NCI-H460 (cell line): ENCODE data around the gene LAMA4. TPM values are rescaled to one million over a fixed set of nuclear protein-coding genes. Genes with fewer than 3 reads are reported as not detected.
"Not testable (repeated sequence)": the region's sequence is repeated elsewhere in the genome, so short reads cannot be mapped to it uniquely, and the experiment has no call there.

Source experiments
- DNase-seq: peaks from one replicate; pipeline ENCODE4 v3.0.0-alpha.2; 2016; ENCODE audit warnings: low read depth; ENCODE audit errors: extremely low read depth
- total RNA-seq: library from RNA; depleted of rRNA; stranded (reverse); fragments of >200 nt; shearing (Covaris generic); gene quantifications from 2 replicates; pipeline ENCODE4 v1.2.3, GENCODE V29; 2014

Gene LAMA4
- total RNA-seq, 1 experiment from 2014 or later: not detected

DNA sequence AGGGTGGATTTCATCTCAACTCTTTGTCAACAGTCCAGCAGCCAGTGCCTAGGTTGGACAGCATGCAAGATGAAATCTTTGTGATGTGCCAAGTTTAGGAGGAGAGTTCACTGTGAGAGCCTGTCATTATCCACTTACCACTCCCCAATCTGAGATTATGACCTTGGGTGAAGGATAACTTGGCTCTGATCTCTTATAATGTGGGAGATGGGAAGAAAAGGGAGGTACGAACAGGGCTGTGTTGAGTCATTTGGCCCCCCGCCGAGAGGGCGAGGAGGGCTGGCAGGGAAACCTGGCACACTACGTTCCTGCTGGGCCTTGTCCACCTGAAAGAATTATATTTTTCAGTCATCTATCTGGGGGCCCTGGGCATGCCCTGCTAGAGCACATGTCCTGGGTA is 35.8 kb downstream of the LAMA4 start:
- no peak for DNase-seq

DNA sequence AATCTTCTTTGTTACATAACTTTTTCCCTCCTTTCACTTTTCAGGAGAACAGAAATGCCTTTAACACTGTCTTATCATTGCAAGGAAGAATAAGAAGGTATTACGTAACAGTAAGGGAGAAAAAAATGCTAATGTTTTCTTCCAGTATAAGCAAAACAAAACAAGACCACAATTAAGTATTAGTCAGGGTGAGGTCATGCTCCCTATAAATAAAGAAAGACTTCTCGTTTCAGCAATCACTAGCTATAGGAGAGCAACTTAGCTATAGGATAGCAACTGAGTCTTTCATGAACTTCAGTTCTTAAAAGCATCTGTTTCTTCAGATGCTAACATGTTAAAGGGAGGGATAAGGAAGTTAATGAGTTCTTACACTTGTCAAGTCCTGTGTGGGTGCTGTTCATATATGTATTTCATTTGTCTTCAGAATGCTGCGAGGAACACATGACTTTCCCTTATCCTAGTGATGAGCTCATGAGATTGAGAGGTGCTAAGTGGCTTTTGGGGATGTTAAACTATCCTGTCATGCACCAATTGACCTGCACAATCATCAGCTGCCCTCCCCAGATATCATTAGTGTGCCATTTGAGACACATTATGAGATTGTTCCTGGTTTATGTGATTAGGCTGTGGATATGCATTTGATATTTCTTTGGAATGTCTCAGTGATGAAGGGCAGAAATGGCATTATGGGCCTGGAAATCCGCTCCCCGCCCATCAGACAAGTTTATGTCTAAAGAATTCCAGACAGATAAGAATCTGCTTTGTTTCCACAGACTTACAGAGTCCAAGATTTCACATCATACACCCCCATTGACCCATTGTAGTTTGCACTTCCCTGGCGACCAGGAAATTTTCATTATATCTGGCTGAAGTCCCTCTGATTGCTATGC is 37.5 kb downstream of the LAMA4 start:
- DNase-seq: peak; percentile 22

DNA sequence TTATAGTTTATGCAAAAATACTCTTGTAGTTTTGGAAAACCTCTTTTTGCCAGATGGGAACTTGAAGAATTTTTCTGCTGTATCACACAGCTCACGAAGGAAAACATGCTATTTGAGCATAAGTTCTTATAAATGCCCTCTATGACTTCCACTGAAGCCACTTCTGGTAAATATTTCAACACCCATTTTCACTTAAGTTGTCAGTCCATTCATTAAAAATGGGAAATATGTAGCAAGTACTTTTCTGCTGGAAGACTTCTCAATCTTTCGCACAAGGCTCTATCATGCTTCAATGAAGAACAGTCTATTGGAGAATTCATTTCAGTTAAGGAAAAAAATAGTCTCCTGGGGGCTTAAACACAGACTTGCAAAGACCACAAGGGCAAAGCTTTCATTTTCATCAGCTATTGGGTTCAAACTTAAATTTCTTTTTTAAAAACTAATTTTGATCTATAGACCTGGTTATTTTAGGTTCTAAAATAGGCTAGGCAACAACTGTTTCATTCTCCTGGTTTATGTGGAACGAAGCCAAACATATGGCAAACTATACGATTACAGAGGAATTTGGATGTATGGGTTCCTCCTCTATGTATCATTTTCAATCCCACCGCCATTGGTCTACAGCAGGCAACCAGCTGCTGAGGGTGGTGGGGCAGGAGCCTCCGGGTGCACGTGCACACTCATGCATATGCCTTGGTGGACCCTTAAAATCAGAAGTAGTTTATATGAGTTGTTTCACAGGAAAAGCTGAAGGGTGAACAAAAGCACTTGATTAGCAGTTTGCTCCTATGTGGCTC is 38.7 kb downstream of the LAMA4 start:
- DNase-seq: no peak

DNA sequence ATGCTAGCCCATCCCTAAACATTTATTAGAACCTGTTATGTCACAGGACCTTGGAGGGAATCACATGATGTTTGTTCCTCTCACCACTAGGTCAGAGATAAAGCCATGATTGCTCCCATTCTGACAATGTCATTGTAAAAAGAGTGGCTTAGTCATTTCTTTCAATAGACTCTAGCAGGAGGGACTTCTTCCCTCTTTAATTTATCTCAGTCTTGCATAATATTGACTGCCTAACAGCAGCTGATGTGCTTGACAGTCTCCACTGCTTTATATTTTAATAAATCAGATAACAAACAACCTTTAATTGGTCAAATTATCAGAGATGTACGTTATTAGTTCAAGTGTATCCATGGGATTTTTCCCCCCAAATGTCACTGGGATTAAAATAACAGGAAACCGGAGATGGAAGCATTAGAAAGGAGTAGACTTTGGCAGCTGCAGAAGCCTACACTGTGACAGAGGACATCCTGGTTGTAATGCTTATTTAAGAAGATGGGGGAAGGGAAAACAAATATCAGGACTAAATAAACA is 39.6 kb downstream of the LAMA4 start:
- DNase-seq: peak; percentile 14

DNA sequence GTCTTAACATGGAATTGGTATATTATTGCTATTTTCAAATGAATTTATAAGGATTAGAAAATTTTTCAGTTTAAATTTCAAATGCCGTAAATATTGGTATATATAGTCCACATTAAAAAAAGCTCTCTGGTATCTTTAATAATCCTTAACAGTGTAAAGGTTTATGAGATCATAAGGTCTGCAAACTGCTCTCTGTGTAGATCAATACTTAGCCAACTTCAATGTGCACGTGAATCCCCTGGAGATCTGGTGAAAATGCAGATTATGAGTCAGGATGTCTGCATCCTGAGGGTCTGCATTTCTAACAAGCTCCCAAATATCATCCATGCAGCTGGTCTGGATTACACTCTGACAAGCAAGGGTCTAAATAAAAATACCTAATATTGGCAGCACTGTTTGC is 43.5 kb downstream of the LAMA4 start:
- no peak for DNase-seq

DNA sequence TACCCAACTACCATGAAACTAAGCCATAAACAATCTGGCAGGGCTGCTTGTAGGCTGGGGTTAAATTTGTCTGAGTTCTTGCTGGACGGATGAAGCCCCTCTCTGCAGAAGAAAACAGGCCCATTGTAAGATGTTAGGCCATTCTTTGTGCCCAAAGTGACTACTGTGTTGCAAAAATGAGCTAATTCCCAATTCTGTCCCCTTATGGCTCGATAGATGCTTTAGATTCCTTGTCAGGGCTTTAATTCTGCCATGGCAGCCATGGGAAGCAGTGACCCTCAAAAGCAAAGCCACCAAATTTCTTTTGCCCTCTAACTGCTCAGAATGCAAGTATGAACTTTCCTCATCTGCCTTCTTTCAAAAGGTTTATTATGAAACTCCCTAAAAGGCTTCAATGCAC is 45.2 kb downstream of the LAMA4 start:
- no peak for DNase-seq

DNA sequence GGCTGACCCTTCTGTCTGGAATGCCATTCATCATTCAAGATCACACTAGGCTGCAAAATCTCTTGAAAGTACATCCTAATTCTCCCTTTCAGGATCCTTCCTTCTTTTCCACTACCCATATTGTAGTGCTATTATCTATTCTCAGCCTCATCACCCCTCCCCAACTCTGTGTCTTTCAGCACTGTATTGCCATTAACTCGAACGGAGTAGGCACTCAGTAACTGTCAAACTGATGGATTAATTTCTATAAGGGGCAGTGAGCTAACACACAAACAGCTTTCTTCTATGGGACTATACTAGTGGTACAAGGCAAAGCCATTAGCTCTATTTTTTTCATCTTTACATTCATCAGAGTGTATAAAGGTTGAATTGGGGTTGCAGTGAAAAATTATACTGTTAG is 46.6 kb downstream of the LAMA4 start:
- no peak for DNase-seq

DNA sequence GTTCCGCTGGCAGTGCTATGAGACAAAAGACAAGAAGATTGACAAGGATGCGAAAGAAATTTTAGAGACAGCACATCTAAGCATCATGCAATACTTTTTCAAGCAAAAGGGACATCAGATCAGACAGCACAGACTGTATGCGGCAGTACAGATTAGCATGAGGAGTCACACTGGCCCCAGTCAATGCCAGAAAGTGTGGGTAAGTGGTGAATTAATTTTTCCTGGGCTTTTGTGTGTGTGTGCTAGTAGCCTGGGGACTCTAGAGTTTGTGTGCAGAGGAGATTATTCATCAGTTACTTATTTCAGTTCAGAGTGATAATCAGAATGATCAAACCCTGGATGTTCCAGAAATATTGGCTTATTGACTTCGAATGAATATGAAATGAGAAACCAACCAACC is 47.2 kb downstream of the LAMA4 start:
- DNase-seq: no peak

DNA sequence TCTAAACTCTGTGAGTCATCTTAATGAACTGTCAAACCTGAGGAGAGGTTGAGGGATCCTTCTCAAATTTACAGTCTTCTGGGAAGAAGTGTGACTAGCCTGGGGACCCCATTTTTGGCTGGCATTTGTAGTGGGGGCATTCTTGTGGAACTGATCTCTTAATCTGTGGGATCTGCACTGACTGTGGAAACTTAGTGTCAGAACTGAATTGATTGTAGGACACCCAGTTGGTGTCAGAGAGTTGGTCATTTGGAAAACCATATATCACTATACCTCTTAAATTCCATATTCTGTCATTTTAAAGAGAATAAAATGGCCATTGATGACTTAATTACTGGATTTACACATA is 48.3 kb downstream of the LAMA4 start:
- no peak for DNase-seq

DNA sequence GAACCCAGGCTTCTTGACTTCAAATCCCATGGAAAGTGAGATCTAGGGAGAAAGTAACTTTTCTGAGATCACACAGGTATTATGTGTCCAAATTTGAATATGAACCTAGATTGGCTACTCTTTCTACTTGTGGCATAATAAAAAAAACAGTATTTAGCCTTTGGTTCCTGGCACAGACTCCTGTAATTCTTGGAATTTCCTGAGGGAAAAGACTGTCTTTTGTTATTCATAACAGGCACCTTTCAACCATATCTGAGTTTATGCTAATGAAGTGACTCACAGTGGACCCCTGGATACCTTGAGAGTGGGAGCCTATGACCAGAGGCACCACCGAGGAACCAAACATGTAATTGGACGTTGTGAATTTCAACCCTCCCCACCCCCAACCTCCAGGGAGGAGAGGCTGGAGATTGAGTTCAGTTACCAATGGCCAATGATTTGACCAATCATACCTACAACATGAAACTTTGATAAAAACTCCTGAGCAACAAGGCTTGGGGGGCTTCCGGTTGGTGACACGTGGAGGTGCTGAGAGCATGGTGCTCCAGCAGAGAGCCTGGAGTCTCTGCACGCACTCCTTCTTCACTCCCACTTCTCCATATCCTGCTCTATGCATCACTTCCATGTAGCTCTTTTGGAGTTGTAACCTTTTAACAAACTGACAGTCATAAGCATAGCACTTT is 48.8 kb downstream of the LAMA4 start:
- DNase-seq: no peak

DNA sequence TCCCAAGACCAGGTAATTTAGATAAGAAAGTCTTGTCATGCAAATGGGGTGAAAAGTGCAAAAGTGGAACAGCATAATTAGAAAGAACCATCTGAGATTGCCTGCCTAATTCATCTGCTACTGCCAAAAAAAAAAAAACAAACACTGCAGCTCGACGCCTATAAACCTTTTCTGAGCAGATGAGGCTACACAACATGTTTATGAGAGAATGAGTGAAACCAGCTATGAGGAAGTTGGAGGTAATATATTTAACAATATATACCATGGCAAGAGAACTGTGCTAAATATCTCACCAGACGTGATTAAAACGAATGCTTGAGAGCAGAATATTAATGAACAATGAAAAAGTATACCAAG is 50.0 kb downstream of the LAMA4 start:
- no peak for DNase-seq

DNA sequence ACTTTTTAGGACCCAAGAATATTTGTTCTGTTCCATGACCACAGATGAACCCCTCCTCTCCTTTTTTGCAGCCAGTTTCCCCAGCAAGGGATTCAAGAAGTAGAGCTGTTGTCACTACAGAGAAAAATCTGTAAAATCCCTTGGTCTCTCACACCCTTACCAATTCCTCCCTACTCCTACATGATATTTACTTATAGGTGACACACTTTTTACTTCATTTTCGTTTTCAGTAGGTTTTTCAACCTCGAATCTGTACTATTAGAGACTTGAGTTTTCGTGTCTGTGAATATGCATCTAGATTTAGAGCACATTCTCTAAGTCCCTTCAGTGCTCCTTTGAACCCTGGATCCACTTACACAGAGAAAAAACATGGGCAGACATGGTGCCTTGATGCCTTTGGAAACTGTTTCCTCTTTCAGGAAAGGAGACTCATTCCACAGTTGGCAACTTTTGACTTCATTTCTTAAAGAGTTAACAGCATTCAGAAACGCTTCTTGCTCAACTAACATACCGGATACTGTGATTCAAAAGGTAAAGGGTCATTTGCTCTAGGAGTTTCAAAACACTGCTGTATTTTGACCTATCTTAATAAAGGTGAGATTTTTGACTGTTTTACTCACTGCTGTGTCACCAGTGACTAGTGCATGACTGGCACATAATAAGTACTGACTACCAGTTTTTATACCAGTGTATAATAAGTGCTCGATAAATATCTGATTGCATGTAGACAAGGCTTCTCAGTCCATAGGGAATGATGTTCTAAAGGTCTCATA is 50.6 kb downstream of the LAMA4 start:
- DNase-seq: peak; percentile 44

DNA sequence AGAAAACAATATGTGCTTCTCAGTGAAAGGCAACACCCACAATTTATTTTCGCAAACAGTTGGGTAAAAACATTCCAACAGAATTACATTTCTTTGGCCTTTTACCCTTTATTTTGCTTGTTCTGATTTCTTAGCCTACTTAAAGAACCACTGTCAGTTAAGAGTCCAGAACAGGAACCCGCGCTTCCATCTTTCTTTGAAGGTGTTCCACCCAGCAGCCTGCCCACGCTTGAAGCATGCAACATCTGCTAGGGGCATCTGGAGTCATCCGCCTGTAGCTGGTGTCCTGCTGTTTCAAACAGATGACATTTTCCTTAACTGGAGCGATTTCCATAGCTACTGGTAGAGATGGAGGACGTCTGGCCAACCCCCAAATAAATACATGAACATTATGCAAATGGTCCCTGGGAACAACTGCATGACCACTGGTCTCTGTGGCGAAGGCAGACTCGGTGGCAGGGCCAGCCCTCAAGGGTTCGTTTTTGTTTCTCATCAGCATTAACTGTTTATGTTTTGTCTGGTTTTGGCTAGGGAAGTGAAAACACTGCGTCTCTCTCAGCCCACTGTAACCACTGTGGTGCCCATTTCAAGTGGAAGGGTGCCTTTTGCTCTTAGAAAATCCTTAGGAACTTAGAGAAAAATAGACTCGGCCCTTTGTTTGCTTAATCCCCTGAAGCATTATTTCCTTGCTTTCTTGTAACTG is 51.6 kb downstream of the LAMA4 start:
- no peak for DNase-seq

DNA sequence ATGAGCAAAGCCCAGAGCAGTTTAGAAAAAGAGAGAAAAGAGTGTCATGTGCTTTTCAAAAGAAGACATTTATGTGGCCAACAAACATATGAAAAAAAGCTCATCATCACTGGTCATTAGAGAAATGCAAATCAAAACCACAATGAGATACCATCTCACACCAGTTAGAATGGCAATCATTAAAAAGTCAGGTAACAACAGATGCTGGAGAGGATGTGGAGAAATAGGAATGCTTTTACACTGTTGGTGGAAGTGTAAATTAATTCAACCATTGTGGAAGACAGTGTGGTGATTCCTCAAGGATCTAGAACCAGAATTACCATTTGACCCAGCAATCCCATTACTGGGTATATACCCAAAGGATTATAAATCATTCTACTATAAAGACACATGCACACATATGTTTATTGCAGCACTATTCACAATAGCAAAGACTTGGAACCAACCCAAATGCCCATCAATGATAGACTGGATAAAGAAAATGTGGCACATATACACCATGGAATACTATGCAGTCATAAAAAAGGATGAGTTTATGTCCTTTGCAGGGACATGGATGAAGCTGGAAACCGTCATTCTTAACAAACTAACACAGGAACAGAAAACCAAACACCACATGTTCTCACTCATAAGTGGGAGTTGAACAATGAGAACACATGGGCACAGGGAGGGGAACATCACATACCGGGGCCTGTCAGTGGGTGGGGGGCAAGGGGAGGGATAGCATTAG is 54.0 kb downstream of the LAMA4 start:
- not testable (repeated sequence) for DNase-seq

DNA sequence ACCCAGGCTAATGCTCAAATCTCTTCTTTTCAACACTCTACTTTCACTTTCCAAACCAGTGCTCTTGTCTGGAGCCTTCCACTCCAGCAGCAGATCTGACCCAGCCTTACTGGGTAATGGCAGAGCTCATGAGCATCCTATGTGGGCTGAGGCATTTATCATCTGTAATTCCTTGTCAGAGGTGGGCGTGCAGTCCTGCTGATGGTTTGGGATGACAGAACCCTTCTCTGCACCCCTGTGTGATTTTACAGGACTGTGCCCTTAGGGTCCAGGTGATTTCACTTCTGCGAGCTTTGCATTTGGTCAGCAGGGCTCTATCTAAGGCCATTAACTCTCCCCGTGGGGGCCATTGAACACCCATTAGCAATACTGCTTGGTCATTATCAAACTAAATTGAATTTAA is 55.4 kb downstream of the LAMA4 start:
- DNase-seq: no peak

DNA sequence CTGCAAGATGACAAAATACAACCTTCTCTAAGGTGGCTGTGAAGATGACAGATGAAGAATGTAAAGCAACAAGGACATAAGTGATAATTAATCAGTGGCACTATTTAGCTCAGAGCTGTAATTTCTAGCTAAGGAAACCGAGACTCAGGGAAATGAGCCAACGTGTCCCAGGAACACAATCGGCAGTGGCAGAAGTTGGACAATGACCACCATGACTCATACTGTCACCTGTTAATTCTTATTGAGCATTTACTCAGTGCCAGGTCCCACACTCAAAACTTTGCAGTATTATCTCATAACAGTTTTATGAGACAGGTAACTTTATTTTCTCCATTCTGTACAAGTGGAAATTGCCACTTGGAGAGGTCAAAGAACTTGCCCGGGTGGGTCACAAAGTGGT is 55.8 kb downstream of the LAMA4 start:
- DNase-seq: no peak

DNA sequence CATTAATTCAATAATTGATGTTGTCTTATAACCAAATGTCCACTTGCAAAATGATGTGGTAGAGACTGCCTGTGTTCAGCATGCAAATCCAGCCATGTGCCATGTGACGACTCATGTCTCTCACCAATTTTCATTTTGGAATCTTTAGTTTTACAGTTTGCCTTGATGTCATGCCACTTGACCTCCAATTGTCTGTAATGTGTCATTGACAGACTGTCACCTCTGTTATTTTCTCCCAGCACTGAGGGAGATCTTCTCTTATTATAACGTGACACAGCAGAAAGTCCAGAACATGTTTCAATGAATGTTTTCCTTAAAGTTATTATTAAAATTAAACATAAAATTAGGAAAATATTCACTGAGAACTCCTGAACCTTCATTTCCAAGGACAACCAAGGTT is 56.7 kb downstream of the LAMA4 start:
- DNase-seq: no peak

DNA sequence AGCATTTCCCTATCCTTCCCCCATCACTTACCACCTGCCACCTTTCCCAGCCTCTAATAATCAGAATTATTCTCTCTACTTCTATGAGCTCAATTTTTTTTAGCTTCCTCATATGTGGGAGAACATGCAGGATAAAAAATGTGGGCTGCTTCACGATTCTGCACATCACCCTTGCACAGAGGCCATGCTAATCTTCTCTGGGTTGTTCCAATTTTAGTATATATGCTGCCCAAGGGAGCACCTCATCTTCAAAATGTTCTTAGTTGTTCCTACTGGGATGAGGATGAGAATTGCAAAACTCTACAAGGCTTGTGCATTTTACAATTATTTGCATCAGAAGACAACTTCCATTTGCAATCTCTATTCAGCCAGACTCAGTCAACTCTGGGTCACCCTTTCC is 58.1 kb downstream of the LAMA4 start:
- DNase-seq: no peak

DNA sequence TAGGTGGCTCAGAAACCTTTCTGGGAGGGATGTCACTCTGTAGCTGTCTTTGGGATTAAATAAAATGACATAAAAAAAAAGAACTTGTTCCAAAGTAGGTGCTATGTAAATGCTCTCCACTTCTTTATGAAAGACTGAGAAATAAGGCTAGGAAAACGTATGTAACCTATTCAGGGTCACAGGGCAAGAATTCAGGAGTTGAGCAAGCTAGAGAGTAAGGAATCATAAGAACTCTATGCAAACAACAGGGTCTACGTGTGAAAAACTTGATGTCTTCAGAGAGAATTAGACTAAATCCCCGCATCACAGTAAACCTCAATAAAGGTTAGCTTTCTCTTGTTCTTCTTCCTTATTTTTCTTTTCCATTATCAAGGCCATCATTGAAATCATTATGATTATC is 59.2 kb downstream of the LAMA4 start:
- no peak for DNase-seq
